Pulmonary artery endothelial cell (primary cell): ENCODE measurements around the gene SLX9. TPM values are rescaled to one million over a fixed set of nuclear protein-coding genes. Genes with fewer than 3 reads are reported as not detected.

Experiments
- DNase-seq: peaks from one replicate; pipeline ENCODE4 v3.0.0-alpha.2; 2011; ENCODE audit warnings: low read depth, low spot score
- total RNA-seq: library from RNA; depleted of rRNA; stranded (reverse); fragments of >200 nt; gene quantifications from 2 replicates; pipeline ENCODE4 v1.2.3, GENCODE V29; 2014

The SLX9 gene
- total RNA-seq, 1 donor from 2014 or later = 33.6 TPM

GRCh38 chr21:44989537-44989886 lies 49.7 kb downstream of the SLX9 start:
- DNase-seq = no peak

- DNase-seq = no peak
Observed at GRCh38 chr21:44989943-44990780, 50.3 kb downstream of the SLX9 start.

- DNase-seq = no peak
Observed at GRCh38 chr21:44990921-44991320, 51.1 kb downstream of the SLX9 start.

DNA sequence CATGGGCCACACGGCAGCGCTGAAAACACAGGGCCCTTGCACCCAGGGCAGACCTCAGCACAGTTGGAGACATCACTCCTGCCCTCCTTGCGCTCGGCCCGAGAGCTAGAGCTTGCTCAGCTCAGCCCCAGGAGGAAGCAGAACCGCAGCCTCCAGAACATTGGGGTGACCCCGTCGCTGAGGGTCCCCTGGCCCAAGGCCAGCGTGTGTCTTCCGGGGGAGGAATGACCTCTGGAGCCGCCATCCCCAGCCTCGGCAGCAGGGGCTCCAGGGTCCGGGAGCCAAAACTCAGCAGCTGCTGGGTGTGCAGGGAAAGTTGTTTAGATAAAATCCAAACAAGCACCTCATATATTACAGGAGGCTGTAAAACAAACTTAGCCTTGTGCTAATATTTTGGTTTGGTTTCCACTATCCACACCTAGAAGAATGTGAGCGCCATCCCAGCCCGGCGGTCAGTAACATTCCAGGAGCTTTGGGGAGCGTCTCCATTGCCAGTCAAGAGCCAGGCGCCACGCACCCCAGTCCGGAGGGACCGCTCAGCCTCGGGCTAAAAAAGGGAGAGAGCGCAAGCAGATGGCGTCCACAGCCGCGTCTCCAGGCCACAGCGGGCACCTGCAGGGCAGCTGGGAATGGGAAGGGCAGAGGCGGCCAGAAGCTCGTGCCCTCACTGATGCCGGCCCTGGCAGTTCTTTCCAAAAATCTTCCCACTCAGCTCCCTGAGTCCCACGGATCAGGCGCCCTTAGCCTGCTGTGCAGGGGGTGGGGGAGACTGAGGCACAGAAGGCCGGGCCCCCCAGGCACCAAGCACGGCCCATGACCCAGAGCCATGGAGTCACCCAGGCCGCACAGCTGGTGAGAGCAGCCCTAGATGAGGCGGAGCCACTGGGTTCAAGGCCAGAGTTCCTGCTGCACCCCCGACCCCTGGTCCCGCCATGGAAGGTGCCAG lies 52.0 kb downstream of the SLX9 start:
- no peak for DNase-seq

GRCh38 chr21:44992608-44993031 lies 52.8 kb downstream of the SLX9 start:
- no peak for DNase-seq

GRCh38 chr21:44993321-44994046 lies 53.7 kb downstream of the SLX9 start:
- DNase-seq = no peak

- no peak for DNase-seq
Observed at GRCh38 chr21:44994047-44994694, 54.3 kb downstream of the SLX9 start.

DNA sequence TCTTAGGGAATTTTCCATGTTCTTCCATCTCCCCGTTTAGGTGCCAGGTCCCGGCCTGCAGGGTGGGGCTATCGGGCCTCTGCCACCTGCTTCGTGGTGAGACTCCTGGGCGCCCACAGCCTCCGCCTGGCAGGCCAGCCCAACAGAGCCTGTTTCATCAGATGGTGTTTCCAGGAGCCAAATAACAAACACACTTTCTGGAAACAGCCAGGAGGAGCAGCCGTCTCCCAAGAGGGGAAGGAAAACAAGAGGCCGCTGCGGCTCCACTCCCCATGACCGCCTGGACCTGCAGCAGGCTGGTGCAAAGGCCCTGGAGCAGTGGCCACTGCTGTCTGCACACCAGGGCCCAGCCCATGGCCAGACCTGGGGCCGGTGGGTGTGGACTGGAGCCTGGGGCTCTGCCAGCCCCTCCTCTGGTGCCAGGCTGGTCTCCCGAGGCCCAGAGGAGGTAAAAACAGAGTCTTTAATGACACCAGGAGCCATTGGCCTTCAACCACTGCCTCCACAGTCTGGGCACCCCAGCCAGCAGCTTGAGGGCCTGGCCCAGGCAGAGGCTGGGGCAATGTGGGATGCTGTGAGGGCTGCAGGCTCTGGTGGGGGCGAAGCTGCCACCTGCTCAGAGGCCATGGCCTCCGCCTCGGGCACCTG lies 55.0 kb downstream of the SLX9 start:
- no peak for DNase-seq

DNA sequence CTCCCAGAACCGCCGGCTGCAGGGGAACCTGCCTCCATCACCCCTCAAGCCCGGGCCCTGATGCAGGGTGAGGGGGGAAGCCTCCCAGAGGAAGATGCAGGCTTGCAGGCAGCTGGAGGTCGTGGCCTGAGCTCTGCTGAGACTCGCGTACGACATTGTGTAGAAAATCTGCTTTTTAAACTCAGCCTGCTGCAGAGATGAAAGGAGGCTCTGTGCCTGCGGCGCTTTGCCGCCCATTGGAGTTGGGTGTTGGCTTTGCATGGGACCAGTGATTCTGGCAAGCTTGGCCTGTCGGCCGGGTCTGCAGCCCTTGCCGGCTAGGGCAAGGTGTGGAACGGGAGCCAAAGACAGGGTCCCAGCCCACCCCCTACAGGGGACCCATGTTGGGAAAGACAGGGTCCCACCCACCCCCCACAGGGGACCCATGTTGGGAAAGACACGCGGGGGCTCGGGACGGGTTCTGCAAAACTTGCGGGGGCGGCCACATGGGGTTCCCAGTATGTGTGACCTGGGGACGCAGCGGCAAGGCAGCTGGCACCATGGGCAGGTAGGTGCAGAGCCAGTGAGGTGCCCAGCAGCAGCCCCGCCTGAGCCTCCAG lies 55.6 kb downstream of the SLX9 start:
- no peak for DNase-seq

DNA sequence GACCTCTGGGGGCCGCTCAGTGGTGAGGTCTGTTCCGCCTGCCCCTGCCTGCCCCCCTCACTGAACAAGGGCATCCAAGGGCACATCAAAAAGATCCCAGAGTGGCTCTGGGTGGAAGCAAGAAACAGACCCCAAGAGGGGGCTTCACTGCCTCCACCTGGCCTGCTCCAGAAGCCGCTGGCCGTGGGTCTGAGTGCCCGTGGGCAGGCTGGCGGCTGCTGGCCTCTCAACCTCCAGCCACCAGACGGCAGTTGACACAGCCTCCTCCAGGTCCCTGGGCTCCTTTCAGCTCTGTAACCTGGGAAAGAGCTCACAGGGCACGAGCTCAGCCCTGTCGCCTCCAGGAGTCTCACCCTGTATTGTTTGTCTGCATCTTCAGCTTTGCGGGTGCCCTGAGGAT lies 56.3 kb downstream of the SLX9 start:
- no peak for DNase-seq

GRCh38 chr21:44996501-44996921 lies 56.7 kb downstream of the SLX9 start:
- no peak for DNase-seq

DNA sequence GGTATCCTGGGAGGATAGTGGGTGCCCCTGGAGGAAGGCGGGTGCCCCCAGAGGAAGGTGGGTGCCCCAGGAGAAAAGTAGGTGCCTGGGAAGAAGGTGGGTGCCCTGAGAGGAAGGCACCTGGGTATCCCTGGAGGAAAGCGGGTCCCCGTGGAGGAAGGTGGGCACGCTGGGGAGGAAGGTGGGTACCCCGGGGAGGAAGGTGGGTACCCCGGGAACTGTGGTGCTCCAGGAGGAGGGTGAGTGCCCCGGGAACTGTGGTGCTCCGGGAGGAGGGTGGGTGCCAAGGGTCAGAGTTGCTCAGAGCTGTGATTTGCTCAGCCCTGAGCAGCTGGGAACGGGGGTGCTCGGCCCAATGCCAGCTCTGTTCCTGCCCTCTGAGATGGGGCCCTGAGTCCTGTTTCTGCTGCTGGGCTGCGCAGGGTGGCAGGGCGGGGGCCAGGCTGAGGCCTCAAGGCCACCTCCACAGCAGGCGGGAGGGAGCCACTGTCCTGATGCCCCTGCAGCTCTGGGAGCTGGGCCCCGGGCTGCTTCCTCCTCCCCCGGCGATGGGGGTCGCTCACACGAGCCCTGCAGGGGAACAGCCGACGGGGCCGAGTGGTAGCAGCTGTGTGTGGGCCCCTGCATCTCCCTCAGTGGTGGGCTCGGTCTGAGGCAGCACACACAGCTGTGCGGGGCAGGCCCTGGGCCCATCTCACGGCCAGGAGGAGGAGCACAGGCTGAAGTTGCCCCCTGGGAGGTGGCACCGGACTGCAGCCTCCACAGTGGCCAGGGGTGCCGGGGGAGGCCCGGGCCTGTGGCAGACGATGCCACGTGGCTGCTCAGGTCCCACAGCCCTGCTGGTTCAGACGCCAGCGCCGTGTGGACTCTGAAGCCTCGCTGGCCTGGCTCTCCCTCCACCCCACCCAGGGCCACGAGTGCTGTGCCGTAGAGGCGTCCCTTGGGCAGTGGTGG lies 57.4 kb downstream of the SLX9 start:
- DNase-seq = no peak

DNA sequence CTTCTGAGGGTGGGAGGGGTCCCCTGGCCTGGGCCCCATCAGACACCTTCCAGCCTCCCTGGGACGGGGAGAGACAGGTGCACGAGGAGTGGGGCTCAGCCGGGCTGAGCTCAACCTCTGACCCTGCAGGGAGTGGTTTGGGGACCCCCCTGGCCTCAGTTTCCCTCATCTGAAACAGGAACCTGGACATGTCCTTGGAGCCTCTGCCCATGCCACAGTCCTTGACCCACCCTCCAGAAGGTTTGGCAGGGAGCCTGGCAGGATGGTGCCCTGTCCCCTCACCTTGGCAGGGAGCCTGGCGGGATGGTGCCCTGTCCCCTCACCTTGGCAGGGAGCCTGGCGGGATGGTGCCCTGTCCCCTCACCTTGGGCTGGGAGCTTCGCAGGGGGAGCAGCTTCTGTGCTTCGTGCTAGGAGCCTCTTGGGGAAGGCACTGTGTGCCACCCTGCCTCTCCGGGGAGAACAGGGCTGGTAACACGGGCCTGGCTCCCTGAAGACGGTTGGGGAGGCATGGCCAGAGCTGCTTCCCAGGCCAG lies 58.3 kb downstream of the SLX9 start:
- no peak for DNase-seq

DNA sequence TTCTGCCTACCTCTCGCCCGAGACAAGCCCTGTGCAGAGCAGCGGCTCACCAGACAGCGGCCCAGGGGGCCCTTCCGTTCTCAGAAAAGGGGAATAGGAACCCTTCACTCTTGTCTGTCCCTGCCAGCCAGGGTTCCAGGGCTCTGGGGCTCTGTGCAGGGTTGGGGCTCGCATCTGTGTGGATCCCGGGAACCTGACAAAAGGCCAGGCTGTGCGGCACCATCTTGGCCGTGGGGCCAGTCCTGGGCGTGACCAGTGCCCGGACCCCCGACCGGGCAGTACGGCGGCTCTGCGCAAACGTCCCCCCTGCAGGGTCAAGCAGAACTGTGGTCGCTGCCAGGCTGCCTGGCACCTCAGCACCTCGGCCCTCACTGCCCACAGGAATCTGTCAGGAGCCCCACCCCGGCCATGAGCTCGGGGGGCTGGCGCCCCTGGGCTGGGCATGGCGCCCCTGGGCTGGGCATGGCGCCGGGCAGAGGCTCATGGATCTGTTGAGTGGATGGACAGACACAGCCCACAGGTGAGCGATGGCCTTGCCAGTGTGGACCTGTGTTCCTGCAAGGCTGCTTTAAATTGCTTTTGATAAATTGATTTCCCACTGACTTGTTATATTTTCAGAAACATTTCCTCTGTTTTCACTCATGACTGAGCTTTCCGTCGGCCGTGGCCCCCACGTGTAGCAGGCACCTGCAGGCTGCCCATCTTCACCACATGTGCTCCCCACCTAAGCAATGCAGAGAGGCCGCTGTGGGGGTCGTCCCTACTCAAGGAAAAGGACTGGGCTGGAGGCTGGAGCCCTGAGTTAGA lies 59.0 kb downstream of the SLX9 start:
- no peak for DNase-seq

- DNase-seq = no peak
Observed at GRCh38 chr21:44999428-44999971, 59.7 kb downstream of the SLX9 start.

DNA sequence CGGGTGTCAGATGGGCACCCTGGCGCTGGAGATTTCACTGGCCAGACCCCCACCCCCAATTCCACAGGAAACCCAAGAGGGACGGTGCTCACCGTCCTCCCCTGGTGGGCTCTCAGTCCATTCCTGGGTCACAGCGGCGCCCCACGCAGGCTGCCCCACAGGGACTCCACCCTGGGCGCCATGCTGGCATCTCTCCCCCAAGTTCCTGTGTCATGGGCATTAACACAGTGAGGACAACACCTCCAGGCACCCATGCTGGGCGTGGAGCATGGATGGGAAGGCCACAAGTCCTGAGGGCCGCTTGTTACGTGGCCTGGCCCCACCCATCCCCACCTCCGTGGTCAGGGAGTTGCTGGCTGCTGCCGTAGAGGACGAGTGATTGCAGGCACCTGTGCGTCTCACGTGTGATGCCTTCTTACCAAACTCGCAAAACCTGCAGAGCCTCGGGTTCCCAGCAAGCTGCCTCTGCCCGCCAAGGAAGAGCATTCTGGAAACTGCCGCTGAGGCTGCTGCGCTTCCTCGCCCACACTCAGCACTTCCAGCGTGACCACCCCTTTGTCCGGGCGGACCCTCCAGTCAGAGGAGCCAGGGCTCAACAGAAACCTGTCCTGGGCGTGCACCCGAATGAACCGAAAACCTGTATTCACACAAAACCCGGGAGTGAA lies 60.3 kb downstream of the SLX9 start:
- no peak for DNase-seq

DNA sequence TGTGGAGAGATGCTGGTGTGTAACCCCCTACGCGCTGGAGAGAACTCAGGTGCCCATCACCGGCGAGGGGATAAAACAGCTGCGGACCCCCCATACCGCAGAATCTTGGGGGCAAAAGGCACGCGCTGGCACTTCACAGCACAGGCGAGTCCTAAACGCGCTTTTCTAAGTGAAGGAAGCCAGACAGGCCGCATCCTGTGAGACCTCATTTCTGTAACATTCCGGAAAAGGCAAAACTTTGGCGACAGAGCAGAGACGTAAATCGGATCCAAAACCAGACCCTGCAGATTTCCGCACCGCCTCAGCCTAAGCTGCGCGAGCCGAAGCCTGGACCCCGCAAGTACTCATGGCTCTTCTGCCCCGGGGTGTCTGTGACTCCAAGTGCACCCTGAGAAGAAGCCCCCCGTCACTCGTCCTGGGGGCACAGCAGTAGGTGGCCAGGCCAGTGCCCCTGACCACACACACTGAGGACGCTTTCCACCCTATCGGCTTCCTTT lies 60.9 kb downstream of the SLX9 start:
- no peak for DNase-seq
